Epithelial cell of proximal tubule (primary cell): Measurements from ENCODE around the gene ELOVL2. TPM values are rescaled to one million over a fixed set of nuclear protein-coding genes. Genes with fewer than 3 reads are reported as not detected.

Source experiments
- DNase-seq: peaks from one replicate; pipeline ENCODE4 v3.0.0-alpha.2; 2011; ENCODE audit warnings: low read depth
- H3K4me3 ChIP-seq: 2 replicates; pipeline ENCODE4 v1.5.1; 2011; ENCODE audit warnings: low read depth, mild to moderate bottlenecking, low read length
- CTCF ChIP-seq: conservative IDR thresholded peaks from 2 replicates; pipeline ENCODE4 v1.5.1; 2012; ENCODE audit warnings: low read depth, mild to moderate bottlenecking, low read length
- total RNA-seq: library from RNA; depleted of rRNA; stranded (reverse); fragments of >200 nt; gene quantifications from 2 replicates; pipeline ENCODE4 v1.2.3, GENCODE V29; 2015

The ELOVL2 gene
- total RNA-seq, 1 donor from 2014 or later, result 1.3 TPM

- no peak for TF ChIP-seq CTCF
- H3K4me3 ChIP-seq, result no peak overlapping the region
- DNase-seq, result no peak
Measured at GRCh38 chr6:10962673-10963072, 81.4 kb downstream of the ELOVL2 start.

GRCh38 chr6:10961837-10962236 is 82.3 kb downstream of the ELOVL2 start:
- no peak overlapping the region for H3K4me3 ChIP-seq
- no peak for DNase-seq
- TF ChIP-seq CTCF, result no peak

GRCh38 chr6:10960171-10960570 is 83.9 kb downstream of the ELOVL2 start:
- no peak overlapping the region for H3K4me3 ChIP-seq
- TF ChIP-seq CTCF, result no peak
- DNase-seq, result no peak

GRCh38 chr6:10957414-10957886 is 86.7 kb downstream of the ELOVL2 start:
- H3K4me3 ChIP-seq, result no peak overlapping the region
- TF ChIP-seq CTCF, result no peak
- no peak for DNase-seq

- no peak for TF ChIP-seq CTCF
- no peak overlapping the region for H3K4me3 ChIP-seq
- DNase-seq, result no peak
Measured at GRCh38 chr6:10956776-10957175, 87.3 kb downstream of the ELOVL2 start.

GRCh38 chr6:10954590-10955010 is 89.5 kb downstream of the ELOVL2 start:
- peak; percentile 3 for DNase-seq
- H3K4me3 ChIP-seq, result no peak overlapping the region
- TF ChIP-seq CTCF, result peak; percentile 94

GRCh38 chr6:10951675-10952282 is 92.3 kb downstream of the ELOVL2 start:
- peak; percentile 3 for DNase-seq
- peak; percentile 74 for TF ChIP-seq CTCF
- no peak overlapping the region for H3K4me3 ChIP-seq
